Loucy (cell line): ENCODE measurements around the gene KCNJ11.

Experiments
- H2AFZ ChIP-seq: fragments of 200-600 bp; sonication (generic); 2 replicates; pipeline ENCODE4 v1.6.0; 2016; ENCODE audit warnings: antibody characterized with exemption, mild to moderate bottlenecking, low read length, moderate library complexity
- H3F3A ChIP-seq: fragments of 200-600 bp; 2 replicates; pipeline ENCODE4 v1.6.0; 2016; ENCODE audit warnings: antibody characterized with exemption, low read depth, mild to moderate bottlenecking
- H3K27me3 ChIP-seq: fragments of 200-600 bp; sonication (generic); 2 replicates; pipeline ENCODE4 v1.6.1; 2014; ENCODE audit warnings: low read length, mild to moderate bottlenecking; ENCODE audit not compliant: insufficient read depth, poor library complexity, severe bottlenecking
- H3K36me3 ChIP-seq: fragments of 200-600 bp; sonication (generic); 2 replicates; pipeline ENCODE4 v1.6.1; 2016; ENCODE audit warnings: low read length; ENCODE audit not compliant: insufficient read depth
- H3K4me1 ChIP-seq: fragments of 200-600 bp; sonication (generic); 2 replicates; pipeline ENCODE4 v1.5.1; 2014; ENCODE audit warnings: low read length, mild to moderate bottlenecking; ENCODE audit not compliant: insufficient read depth, poor library complexity, severe bottlenecking
- H3K4me2 ChIP-seq: fragments of 200-600 bp; sonication (generic); 2 replicates; pipeline ENCODE4 v1.6.0; 2014; ENCODE audit warnings: antibody characterized with exemption, low read length, low read depth, mild to moderate bottlenecking; ENCODE audit not compliant: poor library complexity, severe bottlenecking
- H3K4me3 ChIP-seq: fragments of 200-600 bp; sonication (generic); 2 replicates; pipeline ENCODE4 v1.5.1; 2014; ENCODE audit warnings: low read length, mild to moderate bottlenecking, mixed read lengths; ENCODE audit not compliant: poor library complexity, severe bottlenecking
- H3K79me2 ChIP-seq: fragments of 200-600 bp; sonication (generic); 2 replicates; pipeline ENCODE4 v1.6.1; 2014; ENCODE audit warnings: low read length; ENCODE audit not compliant: insufficient read depth
- H3K9ac ChIP-seq: fragments of 200-600 bp; sonication (generic); 2 replicates; pipeline ENCODE4 v1.6.0; 2014; ENCODE audit warnings: mild to moderate bottlenecking, low read depth, low read length, moderate library complexity; ENCODE audit not compliant: poor library complexity, severe bottlenecking
- H3K9me2 ChIP-seq: fragments of 200-600 bp; sonication (generic); replicated peaks from 2 replicates; pipeline ENCODE4 v1.6.1; 2016; ENCODE audit warnings: low read depth, low read length, mixed read lengths
- H3K9me3 ChIP-seq: fragments of 200-600 bp; sonication (generic); 2 replicates; pipeline ENCODE4 v1.6.1; 2014; ENCODE audit warnings: mild to moderate bottlenecking, antibody characterized with exemption, low read length, low read depth; ENCODE audit not compliant: insufficient read depth
- H4K20me1 ChIP-seq: fragments of 200-600 bp; sonication (generic); 2 replicates; pipeline ENCODE4 v1.6.0; 2014; ENCODE audit warnings: antibody characterized with exemption, low read length, mild to moderate bottlenecking; ENCODE audit not compliant: insufficient read depth, poor library complexity, severe bottlenecking
- EZH2phosphoT487 ChIP-seq: fragments of 200-600 bp; IDR thresholded peaks from 2 replicates; pipeline ENCODE4 v1.6.1; 2018; ENCODE audit warnings: antibody characterized with exemption, mild to moderate bottlenecking, moderate library complexity, borderline replicate concordance
- TF ChIP-seq, protein P1 (sequence below): fragments of 200-600 bp; sonication (generic); conservative IDR thresholded peaks from 2 replicates; pipeline ENCODE4 v1.5.1; 2014; ENCODE audit warnings: mild to moderate bottlenecking, antibody characterized with exemption, low read length

The KCNJ11 gene

GRCh38 chr11:17403980-17404759 lies 15.7 kb upstream of the KCNJ11 start:
- no peak overlapping the region for H2AFZ ChIP-seq
- no peaks in the 10 kb centered on the region for H3K79me2 ChIP-seq
- no peaks in the 10 kb centered on the region for H3F3A ChIP-seq
- H3K9me3 ChIP-seq: no peaks in the 10 kb centered on the region
- no peak for TF ChIP-seq EZH2phosphoT487
- TF ChIP-seq, protein P1, sequence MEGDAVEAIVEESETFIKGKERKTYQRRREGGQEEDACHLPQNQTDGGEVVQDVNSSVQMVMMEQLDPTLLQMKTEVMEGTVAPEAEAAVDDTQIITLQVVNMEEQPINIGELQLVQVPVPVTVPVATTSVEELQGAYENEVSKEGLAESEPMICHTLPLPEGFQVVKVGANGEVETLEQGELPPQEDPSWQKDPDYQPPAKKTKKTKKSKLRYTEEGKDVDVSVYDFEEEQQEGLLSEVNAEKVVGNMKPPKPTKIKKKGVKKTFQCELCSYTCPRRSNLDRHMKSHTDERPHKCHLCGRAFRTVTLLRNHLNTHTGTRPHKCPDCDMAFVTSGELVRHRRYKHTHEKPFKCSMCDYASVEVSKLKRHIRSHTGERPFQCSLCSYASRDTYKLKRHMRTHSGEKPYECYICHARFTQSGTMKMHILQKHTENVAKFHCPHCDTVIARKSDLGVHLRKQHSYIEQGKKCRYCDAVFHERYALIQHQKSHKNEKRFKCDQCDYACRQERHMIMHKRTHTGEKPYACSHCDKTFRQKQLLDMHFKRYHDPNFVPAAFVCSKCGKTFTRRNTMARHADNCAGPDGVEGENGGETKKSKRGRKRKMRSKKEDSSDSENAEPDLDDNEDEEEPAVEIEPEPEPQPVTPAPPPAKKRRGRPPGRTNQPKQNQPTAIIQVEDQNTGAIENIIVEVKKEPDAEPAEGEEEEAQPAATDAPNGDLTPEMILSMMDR: no peak
- H3K4me2 ChIP-seq: no peak overlapping the region
- H3K4me1 ChIP-seq: no peaks in the 10 kb centered on the region
- H3K4me3 ChIP-seq: no peak overlapping the region
- no peaks in the 10 kb centered on the region for H4K20me1 ChIP-seq
- H3K9me2 ChIP-seq: no peaks in the 10 kb centered on the region
- H3K9ac ChIP-seq: no peak overlapping the region
- no peaks in the 10 kb centered on the region for H3K36me3 ChIP-seq
- H3K27me3 ChIP-seq: no peaks in the 10 kb centered on the region

DNA sequence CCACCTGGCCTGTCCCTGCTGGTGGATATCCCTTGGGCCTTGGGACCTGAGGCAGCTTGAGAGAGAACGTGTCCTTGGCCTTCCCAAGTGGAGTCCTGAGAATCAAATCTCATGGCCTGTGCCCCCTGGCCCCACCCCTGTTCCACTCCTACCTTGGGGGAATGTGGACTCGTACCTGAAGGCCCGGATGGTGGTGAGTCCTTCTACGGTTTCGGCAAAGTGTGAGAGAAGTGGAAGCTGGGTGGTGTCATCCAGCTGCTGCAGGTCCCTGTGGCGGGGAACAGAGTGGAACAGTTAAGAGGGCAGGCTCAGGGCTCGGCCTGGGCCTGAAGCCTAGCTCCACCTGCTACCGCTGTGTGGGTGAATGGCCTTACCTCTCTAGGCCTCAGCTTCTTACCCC lies 14.0 kb upstream of the KCNJ11 start:
- no peaks in the 10 kb centered on the region for H3K4me1 ChIP-seq
- H3K27me3 ChIP-seq: no peaks in the 10 kb centered on the region
- H3K9ac ChIP-seq: no peak overlapping the region
- no peaks in the 10 kb centered on the region for H3K36me3 ChIP-seq
- TF ChIP-seq EZH2phosphoT487: no peak
- TF ChIP-seq, protein P1: no peak
- no peaks in the 10 kb centered on the region for H4K20me1 ChIP-seq
- no peaks in the 10 kb centered on the region for H3K9me3 ChIP-seq
- H3K4me3 ChIP-seq: no peak overlapping the region
- no peaks in the 10 kb centered on the region for H3K9me2 ChIP-seq
- H2AFZ ChIP-seq: no peak overlapping the region
- no peaks in the 10 kb centered on the region for H3K79me2 ChIP-seq
- H3K4me2 ChIP-seq: no peak overlapping the region
- no peaks in the 10 kb centered on the region for H3F3A ChIP-seq

- no peaks in the 10 kb centered on the region for H3K4me1 ChIP-seq
Measured at GRCh38 chr11:17401841-17402240, 13.4 kb upstream of the KCNJ11 start.

More at GRCh38 chr11:17401841-17402240, 13.4 kb upstream of the KCNJ11 start:
- Histone ChIP-seq H3F3A (no peaks in the 10 kb centered on the region), H3K9me2 (no peaks in the 10 kb centered on the region), H3K4me2 (no peak overlapping the region), H2AFZ (no peak overlapping the region), H3K9me3 (no peaks in the 10 kb centered on the region), H3K4me3 (no peak overlapping the region), H4K20me1 (no peaks in the 10 kb centered on the region), H3K79me2 (no peaks in the 10 kb centered on the region), H3K9ac (no peak overlapping the region), H3K27me3 (no peaks in the 10 kb centered on the region), H3K36me3 (no peaks in the 10 kb centered on the region)
- TF ChIP-seq EZH2phosphoT487: no peak
- TF ChIP-seq, protein P1: no peak
